ENCODE data around the gene TBC1D17. TPM values are rescaled to one million over a fixed set of nuclear protein-coding genes. Genes with fewer than 3 reads are reported as not detected.

The TBC1D17 gene
- total and polyA plus RNA-seq, 7 experiments from 2014 or later = 11.6 to 106 (median 50.7) TPM

GRCh38 chr19:49887037-49887664 lies 9.6 kb downstream of the TBC1D17 start:
- Histone ChIP-seq H3K36me3 (ENCODE audit: control insufficient read depth in 2 of 3, insufficient read depth in 3 of 3, low read length in 3 of 3) (peaks cover 0 to 37% (median 16%) of the 10 kb centered on the region in 3 experiments), H3K4me3 (ENCODE audit: low read length) (no peak overlapping the region), H3K27me3 (ENCODE audit: control insufficient read depth in 2 of 2, insufficient read depth in 2 of 2, low read length in 2 of 2) (no peaks in the 10 kb centered on the region), H3K9me3 (ENCODE audit: control insufficient read depth in 2 of 3, low read length in 3 of 3) (no peaks in the 10 kb centered on the region), H3K4me1 (ENCODE audit: control insufficient read depth in 2 of 2, insufficient read depth in 2 of 2, low read length in 2 of 2) (peaks cover 0 to 5% of the 10 kb centered on the region in 2 donors), H3K27ac (ENCODE audit: low read depth, low read length) (no peak overlapping the region)
- no peaks in the 10 kb centered on the region for H3K27me3 Mint-ChIP-seq
- peaks cover 0 to 22% (median 9%) of the 10 kb centered on the region in 5 donors for H3K36me3 Mint-ChIP-seq
- ATAC-seq (no peak), DNase-seq (no peak)
- ChIA-PET CTCF (no interaction called here), POLR2A (no interaction called here)
- H3K4me1 Mint-ChIP-seq = peaks cover 0 to 10% (median 0%) of the 10 kb centered on the region in 7 donors
- no peak overlapping the region for H3K27ac Mint-ChIP-seq
- intact Hi-C loops (cut with micrococcal nuclease) = no loop called here
- H3K9me3 Mint-ChIP-seq = no peaks in the 10 kb centered on the region
- H3K4me3 Mint-ChIP-seq = no peak overlapping the region

DNA sequence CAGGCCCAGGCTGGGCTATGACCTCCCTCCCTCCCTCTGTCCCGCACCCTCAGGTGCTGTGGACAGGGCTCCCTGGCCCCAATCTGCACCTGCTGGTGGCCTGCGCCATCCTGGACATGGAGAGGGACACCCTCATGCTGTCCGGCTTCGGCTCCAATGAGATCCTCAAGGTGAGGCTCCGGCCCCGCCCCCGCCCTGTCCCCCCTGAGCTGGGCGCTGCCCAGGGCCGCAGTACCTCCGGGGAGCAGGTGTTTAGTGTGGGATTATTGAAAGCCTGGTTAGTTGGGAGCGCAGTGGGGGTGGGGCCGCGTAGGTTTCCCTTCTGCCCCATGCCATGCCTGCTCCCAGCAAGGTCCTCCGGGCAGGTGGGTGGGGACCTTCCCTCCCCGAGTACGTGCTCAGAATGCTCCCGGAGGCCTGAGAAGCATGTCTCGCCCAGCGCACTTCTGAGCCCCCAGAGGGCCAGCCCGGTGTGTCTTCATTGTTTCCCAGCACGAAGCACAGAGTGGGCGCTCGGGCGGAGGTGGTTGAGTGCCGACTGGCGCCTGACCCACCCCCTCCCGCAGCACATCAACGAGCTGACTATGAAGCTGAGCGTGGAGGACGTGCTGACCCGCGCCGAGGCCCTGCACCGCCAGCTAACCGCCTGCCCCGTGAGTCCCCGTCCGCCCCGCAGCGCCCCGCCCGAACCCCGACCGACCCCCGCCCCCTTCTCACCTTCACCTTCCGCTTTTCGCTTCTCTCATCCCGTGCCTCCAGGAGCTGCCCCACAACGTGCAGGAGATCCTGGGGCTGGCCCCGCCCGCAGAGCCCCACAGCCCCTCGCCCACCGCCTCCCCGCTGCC lies 10.4 kb downstream of the TBC1D17 start:
- Mint-ChIP-seq H3K4me1 (peaks cover 0 to 10% (median 3%) of the 10 kb centered on the region in 7 donors), H3K36me3 (peaks cover 0 to 19% (median 9%) of the 10 kb centered on the region in 5 donors), H3K27me3 (no peaks in the 10 kb centered on the region), H3K9me3 (no peaks in the 10 kb centered on the region), H3K27ac (no peak overlapping the region), H3K4me3 (no peak overlapping the region)
- H3K27ac ChIP-seq (ENCODE audit: low read depth, low read length) = no peak overlapping the region
- no peak for ATAC-seq
- no peaks in the 10 kb centered on the region for H3K9me3 ChIP-seq (ENCODE audit: control insufficient read depth in 2 of 3, low read length in 3 of 3)
- no peak for DNase-seq
- no peak overlapping the region for H3K4me3 ChIP-seq (ENCODE audit: low read length)
- ChIA-PET POLR2A (interaction anchor here (0.7 to 1.4 kb wide), 2 partner anchors 11 to 37 kb away, joined by 3 read pairs; partner anchors contain the start of genes AKT1S1, PTOV1 and TBC1D17), CTCF (no interaction called here)
- H3K4me1 ChIP-seq (ENCODE audit: control insufficient read depth in 2 of 2, insufficient read depth in 2 of 2, low read length in 2 of 2) = peaks cover 0 to 5% of the 10 kb centered on the region in 2 donors
- intact Hi-C loops (cut with micrococcal nuclease) = no loop called here
- H3K36me3 ChIP-seq (ENCODE audit: control insufficient read depth in 2 of 3, insufficient read depth in 3 of 3, low read length in 3 of 3) = peaks cover 0 to 30% (median 11%) of the 10 kb centered on the region in 3 experiments
- no peaks in the 10 kb centered on the region for H3K27me3 ChIP-seq (ENCODE audit: control insufficient read depth in 2 of 2, insufficient read depth in 2 of 2, low read length in 2 of 2)

DNA sequence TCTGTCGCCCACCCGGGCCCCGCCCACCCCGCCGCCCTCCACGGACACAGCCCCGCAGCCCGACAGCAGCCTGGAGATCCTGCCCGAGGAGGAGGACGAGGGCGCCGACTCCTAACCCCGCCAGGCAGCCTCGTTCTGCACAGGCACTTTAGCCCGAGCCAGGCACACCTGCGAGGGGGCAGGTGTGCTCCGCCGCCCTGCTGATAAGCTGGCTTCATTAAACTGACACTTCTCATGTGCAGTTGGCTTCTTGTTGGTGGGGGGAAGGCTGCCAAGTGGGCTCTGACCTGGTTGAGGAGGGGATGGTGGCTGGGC lies 11.0 kb downstream of the TBC1D17 start:
- Mint-ChIP-seq H3K27ac (peak overlapping the region in 1 of 9 donors; percentile 18), H3K4me3 (peak overlapping the region in 2 of 10 donors; percentile 38)
- POLR2A ChIA-PET = interaction anchor here (0.7 to 1.4 kb wide), 2 partner anchors 11 to 38 kb away, joined by 3 read pairs; partner anchors contain the start of genes AKT1S1, PTOV1 and TBC1D17

GRCh38 chr19:49889038-49889686 lies 11.7 kb downstream of the TBC1D17 start:
- Mint-ChIP-seq H3K9me3 (no peaks in the 10 kb centered on the region), H3K36me3 (peaks cover 0 to 15% (median 5%) of the 10 kb centered on the region in 5 donors), H3K27me3 (no peaks in the 10 kb centered on the region), H3K27ac (peak overlapping the region in 1 of 9 donors; percentile 18), H3K4me1 (peaks cover 0 to 17% (median 3%) of the 10 kb centered on the region in 7 donors), H3K4me3 (peak overlapping the region in 3 of 10 donors; percentile 5 to 38 (median 30))
- Histone ChIP-seq H3K27ac (ENCODE audit: low read depth, low read length) (no peak overlapping the region), H3K36me3 (ENCODE audit: control insufficient read depth in 2 of 3, insufficient read depth in 3 of 3, low read length in 3 of 3) (peaks cover 0 to 17% (median under 1%) of the 10 kb centered on the region in 3 experiments), H3K4me1 (ENCODE audit: control insufficient read depth in 2 of 2, insufficient read depth in 2 of 2, low read length in 2 of 2) (peaks cover 0 to 5% of the 10 kb centered on the region in 2 donors), H3K27me3 (ENCODE audit: control insufficient read depth in 2 of 2, insufficient read depth in 2 of 2, low read length in 2 of 2) (no peaks in the 10 kb centered on the region), H3K4me3 (ENCODE audit: low read length) (no peak overlapping the region), H3K9me3 (ENCODE audit: control insufficient read depth in 2 of 3, low read length in 3 of 3) (no peaks in the 10 kb centered on the region)
- ChIA-PET CTCF (no interaction called here), POLR2A (interaction anchor here (1.4 to 1.5 kb wide), 2 partner anchors 12 to 40 kb away, joined by 3 to 6 read pairs; partner anchors contain the start of genes AKT1S1, ATF5, NUP62 and TBC1D17)
- intact Hi-C loops (cut with micrococcal nuclease) = no loop called here
- no peak for ATAC-seq
- DNase-seq = no peak

More for the DNA sequence above, 11.0 kb downstream of the TBC1D17 start:
- no peaks in the 10 kb centered on the region for H3K27me3 ChIP-seq (ENCODE audit: control insufficient read depth in 2 of 2, insufficient read depth in 2 of 2, low read length in 2 of 2)
- no peak overlapping the region for H3K4me3 ChIP-seq (ENCODE audit: low read length)
- peaks cover 0 to 5% of the 10 kb centered on the region in 2 donors for H3K4me1 ChIP-seq (ENCODE audit: control insufficient read depth in 2 of 2, insufficient read depth in 2 of 2, low read length in 2 of 2)
- peaks cover 0 to 16% (median 3%) of the 10 kb centered on the region in 7 donors for H3K4me1 Mint-ChIP-seq
- peaks cover 0 to 16% (median 6%) of the 10 kb centered on the region in 5 donors for H3K36me3 Mint-ChIP-seq
- H3K27me3 Mint-ChIP-seq = no peaks in the 10 kb centered on the region
- DNase-seq (no peak), ATAC-seq (no peak)
- CTCF ChIA-PET = no interaction called here
- H3K9me3 Mint-ChIP-seq = no peaks in the 10 kb centered on the region
- intact Hi-C loops (cut with micrococcal nuclease) = no loop called here
- H3K27ac ChIP-seq (ENCODE audit: low read depth, low read length) = no peak overlapping the region
- peaks cover 0 to 24% (median 6%) of the 10 kb centered on the region in 3 experiments for H3K36me3 ChIP-seq (ENCODE audit: control insufficient read depth in 2 of 3, insufficient read depth in 3 of 3, low read length in 3 of 3)
- no peaks in the 10 kb centered on the region for H3K9me3 ChIP-seq (ENCODE audit: control insufficient read depth in 2 of 3, low read length in 3 of 3)

DNA sequence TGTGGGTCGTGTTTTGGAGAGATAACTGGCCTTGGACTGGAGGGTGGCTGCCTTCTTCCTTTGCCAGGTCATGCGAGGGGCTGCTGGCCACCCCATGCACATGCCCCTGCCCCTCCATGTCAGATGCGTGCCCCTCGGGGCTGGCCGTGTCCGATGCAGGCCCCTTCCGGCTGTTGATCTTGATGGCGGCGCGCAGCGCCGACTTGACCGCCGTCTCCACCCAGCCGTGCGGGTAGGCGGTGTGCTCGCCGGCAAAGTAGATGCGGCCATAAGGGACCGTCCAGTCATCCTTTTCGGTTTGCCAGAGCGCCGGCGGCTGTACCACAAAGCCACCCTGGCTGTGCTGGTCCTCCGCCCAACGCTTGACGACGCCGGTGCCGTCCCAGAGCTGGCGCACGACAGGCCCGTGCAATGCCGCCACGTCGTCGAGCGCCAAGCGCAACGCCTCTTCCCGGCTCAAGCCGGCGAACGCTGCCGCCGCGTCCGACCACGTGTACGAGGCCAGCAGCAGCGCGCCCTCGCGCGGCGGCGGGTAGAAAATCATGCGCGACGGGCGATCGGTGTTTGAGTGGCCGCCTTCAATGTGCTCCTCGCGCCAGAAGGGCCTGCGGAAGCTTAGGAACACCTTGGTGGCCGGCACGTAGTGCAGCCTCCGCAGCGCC lies 12.3 kb downstream of the TBC1D17 start:
- no peaks in the 10 kb centered on the region for H3K27me3 ChIP-seq (ENCODE audit: control insufficient read depth in 2 of 2, insufficient read depth in 2 of 2, low read length in 2 of 2)
- H3K4me1 ChIP-seq (ENCODE audit: control insufficient read depth in 2 of 2, insufficient read depth in 2 of 2, low read length in 2 of 2) = peaks cover 0 to 5% of the 10 kb centered on the region in 2 donors
- no peaks in the 10 kb centered on the region for H3K27me3 Mint-ChIP-seq
- DNase-seq (peak; percentile 56 to 81 (median 75)), ATAC-seq (peak; percentile 87)
- H3K9me3 Mint-ChIP-seq = no peaks in the 10 kb centered on the region
- CTCF ChIA-PET = interaction anchor here (0.6 to 1.2 kb wide), 3 partner anchors 10 to 564 kb away, joined by 3 read pairs; no protein-coding TSS in a partner anchor
- peaks cover 0 to 16% (median 3%) of the 10 kb centered on the region in 7 donors for H3K4me1 Mint-ChIP-seq
- POLR2A ChIA-PET = interaction anchor here (1.0 to 1.5 kb wide), 2 partner anchors 13 to 39 kb away, joined by 6 read pairs; partner anchors contain the start of genes AKT1S1, ATF5, NUP62 and TBC1D17
- H3K27ac Mint-ChIP-seq = peak overlapping the region in 5 of 9 donors; percentile 25 to 79 (median 51)
- H3K9me3 ChIP-seq (ENCODE audit: control insufficient read depth in 2 of 3, low read length in 3 of 3) = no peaks in the 10 kb centered on the region
- H3K36me3 Mint-ChIP-seq = peaks cover 0 to 11% (median under 1%) of the 10 kb centered on the region in 5 donors
- intact Hi-C loops (cut with micrococcal nuclease) = loop anchor here (1.0 to 5.0 kb wide), 5 partner anchors 13 to 173 kb away; partner anchors contain the start of genes AKT1S1 (in 2 of the 2), TBC1D17 (in 2 of the 2), ATF5 (in 1 of the 2) and FUZ (in 1 of the 2)
- H3K27ac ChIP-seq (ENCODE audit: low read depth, low read length) = no peak overlapping the region
- peaks cover 0 to 11% (median 0%) of the 10 kb centered on the region in 3 experiments for H3K36me3 ChIP-seq (ENCODE audit: control insufficient read depth in 2 of 3, insufficient read depth in 3 of 3, low read length in 3 of 3)
- peak overlapping the region; percentile 69 for H3K4me3 ChIP-seq (ENCODE audit: low read length)
- H3K4me3 Mint-ChIP-seq = peak overlapping the region; percentile 70 to 84 (median 79)
